SW 1271 (cell line): ENCODE measurements around the gene OR5M8.

Source experiments
- DNase-seq, 2 experiments: peaks; one replicate each; lab custom pipeline; 2025; lab: John Stamatoyannopoulos, UW

The OR5M8 gene

DNA sequence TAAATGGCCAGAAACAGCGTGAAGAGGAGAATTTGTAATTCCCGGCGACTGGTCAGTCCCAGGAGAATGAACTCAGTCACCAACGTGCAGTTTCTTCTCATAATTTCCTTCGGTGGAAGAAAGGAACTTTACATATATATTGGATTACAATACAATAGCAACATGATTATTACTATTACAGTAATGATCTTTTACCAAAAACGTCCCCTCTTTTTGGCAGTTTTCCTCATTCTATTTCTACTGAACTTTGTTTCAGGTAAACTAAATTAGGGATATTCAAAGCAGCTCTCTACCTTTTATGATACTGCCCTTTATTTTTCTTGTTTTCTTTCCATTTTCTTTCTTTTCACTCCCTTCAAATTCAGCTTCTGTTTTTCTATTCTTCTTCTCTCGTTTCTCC lies at the start of gene OR5M8:
OR5M8 (minus strand) TSS at position 101 of the 400 bp plus-strand sequence; CDS start at position 101, 0 bp downstream.
- DNase-seq, result no peak

DNA sequence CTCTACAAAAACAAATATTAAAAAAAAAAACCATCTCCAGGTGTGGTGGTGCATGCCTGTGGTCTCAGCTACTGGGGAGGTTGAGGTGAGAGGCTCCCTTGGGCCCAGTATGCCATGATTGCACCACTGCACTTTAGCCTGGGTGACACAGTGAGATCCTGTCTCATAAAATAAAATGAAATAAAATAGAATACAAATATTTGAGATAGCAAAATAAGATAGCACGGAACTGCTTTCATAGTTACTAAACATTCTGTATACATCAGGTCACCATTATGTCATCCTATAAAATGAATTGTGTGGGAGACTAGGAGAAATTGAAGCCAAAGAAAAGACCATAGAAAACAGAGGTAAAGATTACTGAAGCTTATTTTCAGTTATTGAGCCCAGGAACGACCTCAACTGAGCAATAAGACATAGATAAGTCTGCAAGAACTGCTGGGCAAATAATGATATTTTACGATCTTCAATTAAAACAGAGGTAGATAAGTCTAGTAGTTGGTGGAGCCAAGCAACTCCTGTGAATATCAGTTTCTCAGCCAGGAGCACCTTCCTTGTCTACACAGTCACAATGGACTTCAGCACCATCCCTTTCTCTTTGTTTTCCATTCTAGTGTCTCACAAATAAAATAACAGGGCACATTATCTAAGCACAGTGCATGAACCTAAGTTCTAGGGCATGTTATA lies 42.0 kb upstream of the OR5M8 start:
- DNase-seq, result no peak

DNA sequence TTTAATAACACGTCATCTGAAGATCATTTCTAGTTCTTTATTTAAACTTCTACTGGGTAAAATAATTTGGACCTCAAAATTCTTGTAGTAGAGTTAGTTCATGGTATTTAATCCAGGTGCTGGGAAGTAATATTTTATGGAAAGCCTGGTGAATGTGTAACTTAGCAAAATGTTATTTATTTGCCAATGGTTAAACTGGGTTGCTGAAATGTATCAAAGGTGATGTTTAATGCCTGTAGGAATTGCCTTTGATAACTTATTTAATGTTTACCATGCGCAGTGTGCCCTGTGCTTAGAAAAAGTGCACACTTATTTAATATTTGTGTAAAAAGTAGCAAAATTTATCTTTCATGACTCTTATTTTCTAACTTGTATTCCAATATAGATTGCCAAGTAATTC lies 40.7 kb upstream of the OR5M8 start:
- DNase-seq, result no peak

DNA sequence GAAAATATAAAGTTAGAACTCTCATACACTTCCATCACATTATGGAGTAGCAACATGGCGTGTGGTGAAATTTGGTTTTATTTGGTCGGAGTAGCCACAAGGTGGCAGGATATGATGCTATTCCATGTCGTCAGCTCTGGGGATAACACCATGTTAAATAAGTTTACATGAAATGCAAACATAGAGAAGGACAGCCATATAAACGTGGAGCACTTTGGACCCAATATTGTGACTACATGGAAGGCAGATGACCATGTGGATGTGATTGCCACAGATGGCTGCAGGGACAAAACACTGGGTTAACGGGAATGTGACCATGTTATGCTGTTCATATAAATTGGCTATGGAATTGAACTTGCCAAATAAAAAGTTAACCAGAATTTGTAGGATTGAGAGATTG lies 30.8 kb upstream of the OR5M8 start:
- peak in 1 of 2 experiments; percentile 14 for DNase-seq

DNA sequence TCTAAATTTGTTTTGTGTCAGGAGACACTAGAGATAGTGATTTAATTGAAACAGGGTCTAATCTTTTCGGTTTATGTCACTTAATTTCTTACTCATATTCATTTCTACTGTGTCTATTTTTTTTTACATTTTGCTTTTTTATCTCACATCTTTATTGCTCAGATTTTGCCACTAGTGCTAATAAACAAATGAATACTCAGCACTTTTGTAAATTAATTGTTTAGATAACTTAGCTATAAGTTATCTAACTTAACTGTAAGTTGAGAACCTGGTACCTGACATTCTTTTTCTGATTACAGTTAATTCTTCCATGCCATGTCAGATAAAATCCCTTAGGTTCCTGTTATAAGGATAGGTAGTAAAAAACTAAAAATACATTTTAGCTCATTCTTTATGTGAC lies 22.1 kb upstream of the OR5M8 start:
- DNase-seq, result no peak

DNA sequence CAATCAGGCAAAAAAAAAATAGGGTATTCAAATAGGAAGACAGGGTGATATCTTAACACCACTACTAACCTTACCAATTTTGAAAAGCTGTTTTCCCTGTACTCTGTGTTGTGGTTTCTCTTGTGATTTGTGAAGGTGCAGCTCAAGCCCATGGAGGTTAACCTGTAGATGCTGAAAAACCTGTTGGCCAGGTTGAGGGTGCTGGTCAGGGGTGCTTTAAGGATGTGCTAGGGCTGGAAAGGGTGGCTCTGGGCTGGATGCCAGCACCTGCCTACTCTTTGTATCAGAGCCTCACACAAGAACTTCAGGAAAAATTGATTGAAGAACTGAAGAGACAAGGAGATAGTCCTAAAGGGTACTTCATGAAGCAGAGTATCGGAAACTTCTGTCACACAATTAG lies 18.3 kb upstream of the OR5M8 start:
- no peak for DNase-seq

DNA sequence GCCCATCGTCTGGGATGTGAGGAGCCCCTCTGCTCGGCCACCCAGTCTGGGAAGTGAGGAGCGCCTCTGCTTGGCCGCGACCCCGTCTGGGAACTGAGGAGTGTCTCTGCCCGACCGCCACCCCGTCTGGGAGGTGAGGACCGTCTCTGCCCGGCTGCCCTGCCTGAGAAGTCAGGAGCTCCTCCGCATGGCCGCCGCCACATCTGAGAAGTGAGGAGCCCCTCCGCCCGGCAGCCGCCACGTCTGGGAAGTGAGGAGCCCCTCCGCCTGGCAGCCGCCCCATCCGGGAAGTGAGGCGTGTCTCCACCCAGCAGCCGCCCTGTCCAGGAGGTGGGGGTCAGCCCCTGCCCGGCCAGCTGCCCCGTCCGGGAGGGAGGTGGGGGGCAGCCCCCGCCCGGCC lies 5.8 kb upstream of the OR5M8 start:
- DNase-seq, result no peak

DNA sequence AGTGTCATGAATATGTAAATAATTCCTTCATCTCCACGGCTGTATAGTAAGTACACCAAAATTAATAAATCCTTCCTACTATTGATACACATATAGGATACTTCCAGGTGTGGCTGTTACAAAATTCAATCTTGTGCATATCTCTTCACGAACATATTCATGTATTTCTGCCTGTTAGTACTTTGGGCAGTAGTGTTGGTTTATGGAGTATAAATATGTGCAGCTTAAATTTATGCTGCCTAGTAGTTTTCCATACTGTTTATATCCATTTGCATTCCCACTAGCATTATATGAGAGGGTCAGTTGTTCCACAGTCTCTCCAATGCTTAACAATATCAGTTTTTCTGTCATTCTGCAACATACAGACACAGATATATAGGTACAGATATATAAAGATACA lies 3.9 kb upstream of the OR5M8 start:
- no peak for DNase-seq

DNA sequence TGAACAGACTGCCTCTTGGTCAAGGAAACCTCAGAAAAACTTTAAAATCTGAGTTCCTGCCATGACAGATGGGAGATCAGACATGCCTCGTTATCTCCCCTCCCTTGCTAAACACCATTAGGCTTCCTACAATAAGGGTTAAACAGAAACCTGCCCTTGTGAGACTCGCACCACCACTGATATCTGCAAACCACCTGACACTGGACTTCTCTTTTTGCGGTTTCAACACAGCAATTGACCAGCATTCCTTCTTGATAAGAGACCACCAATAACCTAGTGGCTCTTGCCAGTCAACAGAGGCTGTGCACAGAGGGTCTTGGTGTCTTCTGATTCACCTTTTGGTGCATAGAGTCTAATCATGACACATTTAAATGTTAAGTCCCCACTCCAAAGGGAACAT lies 4.4 kb downstream of the OR5M8 start:
- DNase-seq, result no peak

DNA sequence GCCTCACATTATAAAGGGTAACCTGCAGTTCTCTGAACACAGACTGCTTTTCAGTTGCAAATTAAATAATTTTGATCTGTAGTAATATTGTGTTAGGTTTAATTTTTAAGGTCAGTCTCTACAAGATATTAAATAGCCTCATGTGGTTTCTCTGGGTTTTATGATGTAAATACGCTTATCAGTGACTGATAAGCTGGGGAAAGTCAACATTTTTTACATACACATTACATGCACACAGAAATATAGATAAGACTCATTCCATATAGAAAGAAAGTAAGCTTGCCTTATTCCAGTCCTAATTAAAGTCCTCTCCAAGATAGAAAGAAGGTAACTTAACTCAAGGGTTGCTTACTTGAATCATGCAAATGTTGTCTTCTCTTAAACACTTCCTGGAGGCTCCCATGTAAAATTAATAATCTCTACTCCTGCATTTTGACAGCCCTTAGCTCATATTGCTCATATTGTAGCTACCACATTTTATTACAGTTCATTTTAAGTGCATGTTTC lies 16.4 kb downstream of the OR5M8 start:
- no peak for DNase-seq

DNA sequence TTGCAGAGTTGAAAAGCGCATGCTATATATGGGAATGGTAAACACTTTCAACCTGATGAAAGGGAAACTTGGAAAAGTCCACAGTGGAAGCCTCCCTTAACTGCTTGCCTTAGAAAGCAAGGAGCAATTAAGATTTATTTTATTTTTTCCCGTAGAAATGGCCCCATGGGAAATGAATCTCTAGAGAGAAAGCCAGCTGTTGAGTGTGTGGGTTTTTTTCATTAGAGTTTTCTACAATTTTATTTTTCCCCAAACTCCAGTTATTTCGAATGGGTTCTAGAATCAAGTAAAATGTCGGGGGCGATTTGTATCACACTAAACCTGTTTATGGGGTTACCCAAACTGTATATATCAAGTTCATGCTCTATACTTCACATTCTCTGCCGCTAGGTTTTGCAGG lies 17.9 kb downstream of the OR5M8 start, which contains the start of gene OR5M3:
OR5M3 (minus strand) TSS at position 101 of the 400 bp plus-strand sequence. CDS start 2,855 bp downstream, outside the sequence.
- no peak for DNase-seq

DNA sequence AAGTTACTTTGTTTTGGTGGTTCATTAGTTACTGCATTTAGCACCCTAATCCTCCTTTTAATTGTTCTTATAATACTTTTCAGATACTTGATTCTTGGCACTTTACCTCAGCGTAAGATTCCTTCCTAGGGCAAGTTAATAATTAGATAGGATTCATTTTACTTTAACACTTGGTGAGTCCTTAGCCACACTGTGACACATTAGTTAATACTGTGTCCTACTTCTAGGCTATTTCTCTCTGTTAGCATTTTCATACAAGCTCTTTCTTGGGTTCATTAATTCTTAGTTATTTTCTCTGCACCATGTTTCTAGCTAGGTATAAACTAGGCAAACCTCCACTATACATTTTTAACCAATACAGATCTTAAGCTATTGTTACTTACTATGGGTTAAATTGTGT lies 34.1 kb downstream of the OR5M8 start:
- no peak for DNase-seq

DNA sequence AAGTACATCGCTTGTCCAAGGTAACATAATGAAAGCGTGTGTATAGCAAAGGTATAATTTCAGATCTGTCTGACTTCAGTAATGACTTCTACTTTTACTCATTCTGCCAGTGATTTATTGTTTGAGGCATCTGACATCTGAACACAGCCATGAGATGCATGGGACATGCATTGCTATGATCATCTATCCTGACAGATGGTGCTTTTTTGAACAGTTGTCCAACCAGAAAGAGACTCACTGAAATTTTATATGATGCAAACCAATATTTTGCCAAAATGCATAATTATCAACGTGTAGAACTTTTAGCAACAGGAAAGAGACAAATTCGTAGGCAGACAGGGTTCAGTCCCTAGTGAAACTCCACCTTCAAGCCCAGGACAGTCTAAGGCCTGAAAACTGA lies 37.6 kb downstream of the OR5M8 start:
- no peak for DNase-seq
